ENCODE measurements around the gene TFAM.
"Not testable (repeated sequence)": the region's sequence is repeated elsewhere in the genome, so short reads cannot be mapped to it uniquely, and the experiment has no call there.

The TFAM gene

GRCh38 chr10:58372607-58373441 lies 12.4 kb upstream of the TFAM start:
- no peak for DNase-seq (ENCODE audit: low read depth)

GRCh38 chr10:58373442-58373827 lies 11.8 kb upstream of the TFAM start:
- DNase-seq (ENCODE audit: low read depth), result no peak

- DNase-seq (ENCODE audit: low read depth), result no peak
Measured at GRCh38 chr10:58382489-58382995, 2.7 kb upstream of the TFAM start.

DNA sequence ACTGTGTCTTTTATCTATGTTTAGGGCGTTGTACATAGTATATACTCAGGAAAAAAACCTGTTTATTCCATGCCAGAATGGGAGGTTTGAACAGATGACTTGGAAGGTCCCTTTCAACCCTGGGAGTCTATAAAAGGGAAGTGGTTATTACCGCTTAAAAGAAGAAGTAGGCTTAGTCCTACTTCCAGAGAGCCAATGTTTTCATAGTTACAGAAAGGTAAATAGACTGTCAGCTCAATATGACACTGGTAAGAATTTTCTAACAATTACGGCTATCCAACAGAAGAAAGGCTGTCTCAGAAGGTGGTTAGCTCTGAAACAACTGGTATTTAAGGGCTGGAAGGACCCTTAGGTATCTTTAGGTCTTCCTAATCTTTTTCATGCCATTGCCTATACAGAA lies 1.1 kb upstream of the TFAM start:
- no peak for DNase-seq (ENCODE audit: low read depth)

DNA sequence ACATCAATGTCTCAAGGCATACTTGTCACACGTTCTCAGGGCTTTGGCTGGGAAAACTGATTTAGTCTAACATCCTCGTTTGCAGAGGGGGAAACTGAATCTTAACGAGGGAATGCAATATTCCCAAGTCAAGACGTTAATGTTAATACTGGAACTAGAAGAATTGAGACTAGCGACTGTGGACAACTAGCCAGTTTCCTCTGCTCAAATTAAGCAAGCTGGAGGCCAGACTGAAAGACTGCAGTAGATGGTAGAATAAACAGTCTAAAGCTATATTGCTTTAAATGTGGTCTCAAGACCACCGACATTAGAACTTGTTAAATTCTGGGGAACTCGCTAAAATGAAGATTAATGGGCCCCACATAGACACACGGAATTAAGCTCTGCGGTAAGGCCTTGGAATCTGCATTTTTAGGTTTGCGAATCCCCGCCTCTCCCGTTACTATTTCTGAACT lies 639 bp upstream of the TFAM start:
- DNase-seq (ENCODE audit: low read depth), result no peak

- peak; percentile 7 for DNase-seq (ENCODE audit: low read depth)
Measured at GRCh38 chr10:58385784-58386112, 538 bp downstream of the TFAM start.

GRCh38 chr10:58389024-58389423 lies 3.8 kb downstream of the TFAM start:
- DNase-seq (ENCODE audit: low read depth), result no peak

GRCh38 chr10:58393317-58393716 lies 8.1 kb downstream of the TFAM start:
- no peak for DNase-seq (ENCODE audit: low read depth)

- no peak for DNase-seq (ENCODE audit: low read depth)
Measured at GRCh38 chr10:58394471-58394870, 9.3 kb downstream of the TFAM start.

- no peak for DNase-seq (ENCODE audit: low read depth)
Measured at GRCh38 chr10:58396057-58396456, 10.8 kb downstream of the TFAM start.

DNA sequence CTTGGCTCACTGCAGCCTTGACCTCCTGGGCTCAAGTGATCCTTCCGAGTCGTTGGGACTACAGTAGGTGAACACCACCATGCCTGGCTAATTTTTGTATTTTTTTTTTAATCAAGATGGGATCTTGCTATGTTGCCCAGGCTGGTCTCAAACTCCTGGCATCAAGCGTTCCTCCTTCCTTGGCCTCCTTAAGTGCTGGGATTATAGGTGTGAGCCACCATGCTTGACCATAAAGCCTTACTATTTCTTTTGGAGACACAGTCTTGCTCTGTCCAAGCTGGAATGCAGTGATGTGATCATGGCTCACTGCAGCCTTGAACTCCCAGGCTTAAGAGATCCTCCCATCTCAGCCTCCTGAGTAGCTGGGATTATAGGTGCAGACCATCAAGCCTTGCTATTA lies 12.6 kb downstream of the TFAM start:
- DNase-seq (ENCODE audit: low read depth), result no peak

DNA sequence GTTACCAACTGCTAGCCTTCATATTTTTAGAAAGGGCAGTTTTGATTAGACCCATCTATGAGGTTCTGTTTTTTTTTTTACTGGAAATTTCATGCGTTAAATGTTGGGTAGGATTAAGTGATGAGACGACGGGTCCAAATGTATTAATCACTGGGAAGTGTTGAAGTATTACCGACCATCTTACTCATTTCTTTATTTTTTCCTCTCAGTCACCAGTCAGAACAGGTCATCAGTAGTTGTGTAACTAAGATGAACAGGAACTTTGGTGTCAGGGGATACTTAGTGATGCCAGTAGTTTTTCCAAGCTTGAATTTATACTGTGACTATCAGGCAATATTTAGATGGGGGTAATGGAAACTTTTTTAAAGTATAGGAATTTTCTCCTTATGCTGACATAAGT lies 14.2 kb downstream of the TFAM start:
- no peak for DNase-seq (ENCODE audit: low read depth)

DNA sequence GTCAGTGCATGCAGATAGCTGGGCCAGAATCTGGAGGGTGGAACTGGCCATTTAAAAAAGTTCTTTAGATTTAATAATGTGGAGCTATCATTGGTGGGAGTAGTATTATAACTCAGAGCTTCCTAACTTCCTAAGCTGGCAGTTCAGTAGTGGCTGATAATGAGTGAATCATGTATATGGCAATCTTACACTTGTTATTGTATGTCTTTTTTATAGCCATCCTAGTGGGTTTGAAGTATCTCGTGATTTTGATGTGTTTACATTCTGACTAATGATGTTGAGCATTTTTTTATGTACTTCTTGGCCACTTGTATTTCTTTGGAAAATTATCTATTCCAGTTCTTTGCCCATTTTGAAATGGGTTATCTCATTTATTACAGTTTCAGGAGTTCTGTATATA lies 15.4 kb downstream of the TFAM start:
- DNase-seq (ENCODE audit: low read depth), result no peak

DNA sequence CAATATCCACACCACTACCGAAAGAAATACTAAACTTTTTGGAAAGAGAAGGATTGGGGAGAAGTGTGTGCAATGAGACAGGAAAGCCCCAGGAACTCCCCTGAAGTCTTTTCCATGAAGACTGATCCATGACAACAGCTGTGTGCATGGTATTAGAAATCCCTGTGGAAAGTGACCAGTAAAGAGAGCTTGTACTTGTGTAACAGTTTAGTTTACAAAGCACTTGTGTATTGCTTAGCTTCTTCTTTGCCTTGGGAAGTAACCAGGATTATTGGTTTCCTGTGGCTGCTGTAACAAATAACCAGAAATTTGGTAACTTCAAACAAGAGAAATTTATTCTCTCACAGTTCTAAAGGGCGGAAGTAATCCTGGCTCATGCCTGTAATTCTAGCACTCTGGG lies 18.8 kb downstream of the TFAM start:
- DNase-seq (ENCODE audit: low read depth), result no peak

DNA sequence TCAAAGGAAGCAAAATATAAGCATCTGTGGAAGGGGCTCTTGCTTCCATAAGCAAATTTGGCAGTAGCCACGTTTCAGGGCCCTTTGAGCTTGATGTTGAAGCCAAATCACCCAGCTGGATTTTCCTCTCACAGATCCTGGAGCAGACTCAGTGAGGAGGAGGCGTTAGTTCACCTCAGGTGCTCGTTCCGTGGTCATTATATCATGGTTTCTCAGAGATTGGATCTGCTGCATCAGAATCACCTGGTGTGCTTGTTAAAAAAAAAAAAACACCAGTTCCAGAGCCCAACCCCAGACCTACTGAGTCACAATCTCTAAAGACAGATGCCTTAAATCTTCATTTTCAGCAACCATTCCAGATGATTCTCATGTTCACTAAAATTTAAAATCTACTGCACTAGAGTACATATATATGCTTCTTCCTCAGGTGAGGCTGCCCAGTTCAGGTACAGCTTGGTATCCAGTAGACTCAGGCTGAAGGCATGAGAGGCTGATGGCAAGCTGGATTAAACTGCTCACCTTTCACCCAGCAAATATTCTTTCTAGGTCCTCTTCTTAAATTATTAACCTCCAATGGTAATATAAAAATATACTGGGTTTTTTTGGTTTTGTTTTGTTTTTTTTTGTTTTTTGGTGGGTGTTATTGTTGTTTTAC lies 24.9 kb downstream of the TFAM start:
- no peak for DNase-seq (ENCODE audit: low read depth)

- DNase-seq (ENCODE audit: low read depth), result no peak
Measured at GRCh38 chr10:58412502-58412961, 27.3 kb downstream of the TFAM start.

- DNase-seq (ENCODE audit: low read depth), result no peak
Measured at GRCh38 chr10:58414270-58415041, 29.2 kb downstream of the TFAM start.

DNA sequence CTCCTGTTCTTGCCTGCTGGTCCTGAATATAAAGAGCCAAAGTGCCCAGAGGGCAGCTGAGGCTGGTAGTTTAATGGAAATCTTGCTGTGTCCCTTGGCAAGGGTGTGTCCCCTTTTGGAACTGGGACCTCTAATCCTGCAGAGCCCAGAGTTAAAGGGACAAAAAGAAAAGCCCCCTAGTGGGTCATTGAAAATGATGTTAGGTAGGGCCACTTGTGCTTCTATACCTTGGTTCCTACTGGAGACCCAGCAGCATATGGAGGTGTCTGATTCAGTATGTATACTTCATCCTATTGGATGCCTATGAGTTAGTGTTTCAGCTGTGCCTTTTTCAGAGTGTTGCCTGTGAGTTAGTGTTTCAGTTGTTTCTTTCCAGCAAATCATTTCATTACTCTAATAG lies 30.5 kb downstream of the TFAM start:
- DNase-seq (ENCODE audit: low read depth), result no peak

GRCh38 chr10:58417902-58418301 lies 32.7 kb downstream of the TFAM start:
- not testable (repeated sequence) for DNase-seq (ENCODE audit: low read depth)

GRCh38 chr10:58424176-58424575 lies 39.0 kb downstream of the TFAM start:
- DNase-seq (ENCODE audit: low read depth), result no peak

DNA sequence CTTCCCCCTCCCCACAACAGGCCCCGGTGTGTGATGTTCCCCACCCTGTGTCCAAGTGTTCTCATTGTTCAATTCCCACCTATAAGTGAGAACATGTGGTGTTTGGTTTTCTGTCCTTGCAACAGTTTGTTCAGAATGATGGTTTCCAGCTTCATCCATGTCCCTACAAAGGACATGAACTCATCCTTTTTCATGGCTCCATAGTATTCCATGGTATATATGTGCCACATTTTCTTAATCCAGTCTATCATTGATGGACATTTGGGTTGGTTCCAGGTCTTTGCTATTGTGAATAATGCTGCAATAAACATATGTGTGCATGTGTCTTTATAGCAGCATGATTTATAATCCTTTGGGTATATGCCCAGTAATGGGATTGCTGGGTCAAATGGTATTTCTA lies 43.2 kb downstream of the TFAM start:
- not testable (repeated sequence) for DNase-seq (ENCODE audit: low read depth)

DNA sequence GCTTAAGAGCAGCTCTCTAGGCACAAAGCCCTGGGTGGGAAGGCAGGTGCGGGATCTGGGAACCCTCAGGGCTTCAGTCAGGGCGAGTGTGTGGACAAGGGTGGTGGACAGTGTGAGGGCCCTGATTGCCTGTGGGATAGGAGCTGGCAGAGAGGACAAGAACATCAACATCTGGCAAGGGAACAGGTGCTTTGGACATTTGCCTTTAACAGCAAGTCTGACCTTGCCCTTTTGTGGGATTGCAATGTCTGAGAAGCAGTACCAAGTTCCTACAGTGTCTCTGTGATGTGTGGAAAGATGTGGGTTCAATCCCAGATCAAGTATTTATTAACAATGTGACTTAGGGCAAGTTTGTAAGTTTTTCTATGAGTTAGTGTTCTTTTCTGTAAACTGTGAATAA lies 46.7 kb downstream of the TFAM start:
- DNase-seq (ENCODE audit: low read depth), result no peak

DNA sequence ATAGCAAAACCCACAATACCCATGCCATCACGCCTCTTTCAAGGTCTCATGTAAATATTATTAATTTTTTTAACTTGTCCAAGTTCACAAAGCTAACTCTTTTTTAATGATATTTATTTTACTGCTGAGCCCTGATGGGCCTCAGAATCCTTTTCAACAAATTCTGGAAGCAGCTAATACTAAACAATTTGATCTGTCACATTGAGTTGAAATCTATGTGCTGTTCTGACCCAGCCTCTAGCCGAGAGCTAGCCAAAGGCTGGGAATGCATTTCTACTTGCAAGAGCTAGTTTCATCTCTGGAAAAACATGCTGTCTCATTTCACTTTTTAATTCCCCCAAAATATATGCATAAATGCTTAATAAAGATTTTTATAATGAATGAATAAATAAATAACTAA lies 47.9 kb downstream of the TFAM start:
- DNase-seq (ENCODE audit: low read depth), result no peak
